Adrenal gland (tissue), 12 donors: ENCODE results near the gene RGS6. TPM values are rescaled to one million over a fixed set of nuclear protein-coding genes. Genes with fewer than 3 reads are reported as not detected.
A peak's percentile ranks its signal among the peaks of the same experiment; 100 is the strongest.

Experiments
- DNase-seq, 7 donors: peaks; one replicate each; pipeline ENCODE4 v3.0.0-alpha.2; 2019 to 2020
- H3K27ac ChIP-seq, 5 donors: fragments of 200-600 bp; sonication (generic) in 4 of 5; 1 replicate in 3 of 5; 2 replicates in 2 of 5; pipeline versions ENCODE4 v1.5.1 to v1.8.0; 2016 to 2020; ENCODE audit warnings: mild to moderate bottlenecking in 1 of 5
- H3K27me3 ChIP-seq: fragments of 200-600 bp; 2 replicates; pipeline ENCODE4 v1.8.0; 2021
- H3K36me3 ChIP-seq, 2 donors: fragments of 200-600 bp; replicated peaks in 1 of 2; 1 replicate in 1 of 2; 2 replicates in 1 of 2; pipeline versions ENCODE4 v1.5.1 to v1.8.0; 2018 to 2022
- H3K4me1 ChIP-seq, 2 donors: fragments of 200-600 bp; replicated peaks in 1 of 2; 1 replicate in 1 of 2; 2 replicates in 1 of 2; pipeline versions ENCODE4 v1.5.1 to v1.8.0; 2018 to 2021
- H3K4me3 ChIP-seq, 4 donors: fragments of 200-600 bp; sonication (generic) in 3 of 4; one replicate each; pipeline ENCODE4 v1.5.1; 2016 to 2018
- H3K9me3 ChIP-seq, 3 donors: fragments of 200-600 bp; sonication (generic) in 1 of 3; replicated peaks in 1 of 3; 1 replicate in 2 of 3; 2 replicates in 1 of 3; pipeline versions ENCODE4 v1.5.1 to v1.8.0; 2016 to 2021
- CTCF ChIP-seq, 6 experiments: fragments of 450-650 bp in 4 of 6; fragments of 200-600 bp in 2 of 6; sonication (generic) in 1 of 6; IDR thresholded peaks; 1 replicate in 5 of 6; 2 replicates in 1 of 6; pipeline versions ENCODE4 v1.5.1 to v1.8.0; 2016 to 2021; ENCODE audit warnings: antibody characterized with exemption in 6 of 6, mild to moderate bottlenecking in 2 of 6, moderate library complexity in 1 of 6
- POLR2A ChIP-seq, 2 donors: fragments of 450-650 bp; IDR thresholded peaks; one replicate each; pipeline ENCODE4 v1.6.1; 2017; ENCODE audit warnings: antibody characterized with exemption in 2 of 2, mild to moderate bottlenecking in 2 of 2, moderate library complexity in 1 of 2
- WGBS, 4 donors: extraction: QIAGEN DNeasy Blood & Tissue Kit in 2 of 4; methylation state at CpG; one replicate each; pipeline versions ENCODE4 v1.1.5 to v1.1.7; 2013 to 2017; 5-methylcytosine and 5-hydroxymethylcytosine counted together
- intact Hi-C, 2 donors: fragments of 100-400 bp; cut with DNase I; formaldehyde crosslinking; loops; one replicate each; pipeline versions ENCODE4 v1.14.1 to v1.15.0; 2022 to 2023
- polyA plus RNA-seq, 3 donors: library from polyadenylated mRNA; stranded (reverse); fragments of 200-250 nt in 2 of 3; fragments of 350-450 nt in 1 of 3; fragmentation: Illumina TruSeq in 1 of 3; extraction: RNeasy Lipid Tissue Mini Kit (QIAGEN cat#74804) in 1 of 3; gene quantifications; one replicate each; pipeline ENCODE4 v1.2.3, GENCODE V29; 2013 to 2014
- total RNA-seq, 9 donors: library from RNA; depleted of rRNA in 4 of 9; stranded (reverse); fragments of >200 nt in 4 of 9; fragments of 120-200 nt in 1 of 9; fragmentation: NEBNext Ultra II Directional in 1 of 9; extraction: Animal tissue kit (Norgen Biotek cat#: 25700) in 1 of 9; gene quantifications; one replicate each; pipeline versions ENCODE4 v1.1.0 to v1.2.4, GENCODE V29; 2013 to 2023
- donor health status: healthy with polysubstance abuse.
- donor health status: Bipolar disorder and iron deficiency.
- donor health status: DM: yes; HTN: yes; CAD: no.
- donor health status: DM: no; HTN: no; CAD: no.
- donor health status: DM: no; HTN: no; CAD: no.
- donor health status: DM: yes; HTN: yes; CAD: no.

The RGS6 gene
- total and polyA plus RNA-seq, 12 donors = 0.06 to 4.3 (median 0.41) TPM; not detected in 1

- H3K4me3 ChIP-seq = no peak overlapping the region
- intact Hi-C loops = no loop called here
- peaks cover 4% of the 10 kb centered on the region for H3K27me3 ChIP-seq
- H3K4me1 ChIP-seq = no peaks in the 10 kb centered on the region
- H3K36me3 ChIP-seq = no peaks in the 10 kb centered on the region
- H3K27ac ChIP-seq = no peak overlapping the region
- WGBS, 4 donors = 73 to 87% (median 76%) methylated on average over 4 of the region's 4 CpGs
- TF ChIP-seq POLR2A (IDR thresholded peaks at IDR 0.05) (no peak), CTCF (IDR thresholded peaks at IDR 0.05) (no peak)
- DNase-seq = no peak
- H3K9me3 ChIP-seq = no peaks in the 10 kb centered on the region
These were observed 525.4 kb downstream of the RGS6 start for GRCh38 chr14:72457641-72458040.

GRCh38 chr14:72462056-72462455, 529.8 kb downstream of the RGS6 start:
- DNase-seq = no peak
- Histone ChIP-seq H3K36me3 (no peaks in the 10 kb centered on the region), H3K4me1 (no peaks in the 10 kb centered on the region), H3K27me3 (peaks cover 4% of the 10 kb centered on the region), H3K4me3 (no peak overlapping the region), H3K27ac (no peak overlapping the region), H3K9me3 (no peaks in the 10 kb centered on the region)
- intact Hi-C loops = no loop called here
- WGBS, 4 donors = 78 to 84% (median 81%) methylated on average over 2 of the region's 2 CpGs
- TF ChIP-seq CTCF (IDR thresholded peaks at IDR 0.05) = no peak
- TF ChIP-seq POLR2A (IDR thresholded peaks at IDR 0.05) = no peak

GRCh38 chr14:72463291-72463866, 531.1 kb downstream of the RGS6 start:
- H3K4me3 ChIP-seq = no peak overlapping the region
- peak in 4 of 7 donors; percentile 19 to 32 (median 25) for DNase-seq
- no peaks in the 10 kb centered on the region for H3K9me3 ChIP-seq
- 71 to 80% (median 76%) methylated on average over 5 of the region's 5 CpGs for WGBS, 4 donors
- TF ChIP-seq POLR2A (IDR thresholded peaks at IDR 0.05) (no peak), CTCF (IDR thresholded peaks at IDR 0.05) (no peak)
- no peaks in the 10 kb centered on the region for H3K36me3 ChIP-seq
- intact Hi-C loops = no loop called here
- H3K27me3 ChIP-seq = peaks cover 3% of the 10 kb centered on the region
- H3K27ac ChIP-seq = no peak overlapping the region
- H3K4me1 ChIP-seq = no peaks in the 10 kb centered on the region

GRCh38 chr14:72464226-72464625, 532.0 kb downstream of the RGS6 start:
- no peak overlapping the region for H3K27ac ChIP-seq
- H3K4me1 ChIP-seq = no peaks in the 10 kb centered on the region
- no peak for TF ChIP-seq POLR2A (IDR thresholded peaks at IDR 0.05)
- no peak for TF ChIP-seq CTCF (IDR thresholded peaks at IDR 0.05)
- WGBS, 4 donors = 82 to 91% (median 87%) methylated on average over 3 of the region's 3 CpGs
- H3K27me3 ChIP-seq = no peaks in the 10 kb centered on the region
- intact Hi-C loops = no loop called here
- no peak for DNase-seq
- no peaks in the 10 kb centered on the region for H3K9me3 ChIP-seq
- no peak overlapping the region for H3K4me3 ChIP-seq
- H3K36me3 ChIP-seq = no peaks in the 10 kb centered on the region
